Adrenal gland (tissue), 12 donors: ENCODE data around the gene TMEM26. TPM values are rescaled to one million over a fixed set of nuclear protein-coding genes. Genes with fewer than 3 reads are reported as not detected.

ENCODE experiments used
- DNase-seq, 7 donors: peaks; one replicate each; pipeline ENCODE4 v3.0.0-alpha.2; 2019 to 2020
- H3K27ac ChIP-seq, 5 donors: fragments of 200-600 bp; sonication (generic) in 4 of 5; 1 replicate in 3 of 5; 2 replicates in 2 of 5; pipeline versions ENCODE4 v1.5.1 to v1.8.0; 2016 to 2020; ENCODE audit warnings: mild to moderate bottlenecking in 1 of 5
- H3K27me3 ChIP-seq: fragments of 200-600 bp; 2 replicates; pipeline ENCODE4 v1.8.0; 2021
- H3K36me3 ChIP-seq, 2 donors: fragments of 200-600 bp; replicated peaks in 1 of 2; 1 replicate in 1 of 2; 2 replicates in 1 of 2; pipeline versions ENCODE4 v1.5.1 to v1.8.0; 2018 to 2022
- H3K4me1 ChIP-seq, 2 donors: fragments of 200-600 bp; replicated peaks in 1 of 2; 1 replicate in 1 of 2; 2 replicates in 1 of 2; pipeline versions ENCODE4 v1.5.1 to v1.8.0; 2018 to 2021
- H3K4me3 ChIP-seq, 4 donors: fragments of 200-600 bp; sonication (generic) in 3 of 4; one replicate each; pipeline ENCODE4 v1.5.1; 2016 to 2018
- H3K9me3 ChIP-seq, 3 donors: fragments of 200-600 bp; sonication (generic) in 1 of 3; replicated peaks in 1 of 3; 1 replicate in 2 of 3; 2 replicates in 1 of 3; pipeline versions ENCODE4 v1.5.1 to v1.8.0; 2016 to 2021
- POLR2A ChIP-seq, 2 donors: fragments of 450-650 bp; IDR thresholded peaks; one replicate each; pipeline ENCODE4 v1.6.1; 2017; ENCODE audit warnings: antibody characterized with exemption in 2 of 2, mild to moderate bottlenecking in 2 of 2, moderate library complexity in 1 of 2
- WGBS, 4 donors: extraction: QIAGEN DNeasy Blood & Tissue Kit in 2 of 4; methylation state at CpG; one replicate each; pipeline versions ENCODE4 v1.1.5 to v1.1.7; 2013 to 2017; 5-methylcytosine and 5-hydroxymethylcytosine counted together
- intact Hi-C, 2 donors: fragments of 100-400 bp; cut with DNase I; formaldehyde crosslinking; loops; one replicate each; pipeline versions ENCODE4 v1.14.1 to v1.15.0; 2022 to 2023
- polyA plus RNA-seq, 3 donors: library from polyadenylated mRNA; stranded (reverse); fragments of 200-250 nt in 2 of 3; fragments of 350-450 nt in 1 of 3; fragmentation: Illumina TruSeq in 1 of 3; extraction: RNeasy Lipid Tissue Mini Kit (QIAGEN cat#74804) in 1 of 3; gene quantifications; one replicate each; pipeline ENCODE4 v1.2.3, GENCODE V29; 2013 to 2014
- total RNA-seq, 9 donors: library from RNA; depleted of rRNA in 4 of 9; stranded (reverse); fragments of >200 nt in 4 of 9; fragments of 120-200 nt in 1 of 9; fragmentation: NEBNext Ultra II Directional in 1 of 9; extraction: Animal tissue kit (Norgen Biotek cat#: 25700) in 1 of 9; gene quantifications; one replicate each; pipeline versions ENCODE4 v1.1.0 to v1.2.4, GENCODE V29; 2013 to 2023
- TF ChIP-seq, protein P1 (sequence below), 6 experiments: fragments of 450-650 bp in 4 of 6; fragments of 200-600 bp in 2 of 6; sonication (generic) in 1 of 6; IDR thresholded peaks; 1 replicate in 5 of 6; 2 replicates in 1 of 6; pipeline versions ENCODE4 v1.5.1 to v1.8.0; 2016 to 2021; ENCODE audit warnings: antibody characterized with exemption in 6 of 6, mild to moderate bottlenecking in 2 of 6, moderate library complexity in 1 of 6
- donor health status: healthy with polysubstance abuse.
- donor health status: Bipolar disorder and iron deficiency.
- donor health status: DM: yes; HTN: yes; CAD: no.
- donor health status: DM: no; HTN: no; CAD: no.
- donor health status: DM: no; HTN: no; CAD: no.
- donor health status: DM: yes; HTN: yes; CAD: no.

Gene TMEM26
- total and polyA plus RNA-seq, 12 donors = 0.36 to 51.7 (median 1.9) TPM

DNA sequence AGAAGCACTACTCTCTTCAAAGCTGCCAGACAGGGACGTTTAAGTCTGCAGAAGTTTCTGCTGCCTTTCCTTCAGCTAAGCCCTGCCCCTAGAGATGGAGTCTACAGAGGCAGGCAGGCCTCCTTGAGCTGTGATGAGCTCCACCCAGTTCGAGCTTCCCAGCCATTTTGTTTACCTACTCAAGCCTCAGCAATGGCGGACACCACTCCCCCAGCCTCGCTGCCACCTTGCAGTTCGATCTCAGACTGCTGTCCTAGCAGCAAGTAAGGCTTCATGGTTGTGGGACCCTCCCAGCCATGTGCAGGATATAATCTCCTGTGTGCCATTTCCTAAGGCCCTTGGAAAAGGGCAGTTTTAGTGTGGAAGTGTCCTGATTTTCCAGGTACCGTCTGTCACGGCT is 74.3 kb downstream of the TMEM26 start:
- TF ChIP-seq, protein P1, sequence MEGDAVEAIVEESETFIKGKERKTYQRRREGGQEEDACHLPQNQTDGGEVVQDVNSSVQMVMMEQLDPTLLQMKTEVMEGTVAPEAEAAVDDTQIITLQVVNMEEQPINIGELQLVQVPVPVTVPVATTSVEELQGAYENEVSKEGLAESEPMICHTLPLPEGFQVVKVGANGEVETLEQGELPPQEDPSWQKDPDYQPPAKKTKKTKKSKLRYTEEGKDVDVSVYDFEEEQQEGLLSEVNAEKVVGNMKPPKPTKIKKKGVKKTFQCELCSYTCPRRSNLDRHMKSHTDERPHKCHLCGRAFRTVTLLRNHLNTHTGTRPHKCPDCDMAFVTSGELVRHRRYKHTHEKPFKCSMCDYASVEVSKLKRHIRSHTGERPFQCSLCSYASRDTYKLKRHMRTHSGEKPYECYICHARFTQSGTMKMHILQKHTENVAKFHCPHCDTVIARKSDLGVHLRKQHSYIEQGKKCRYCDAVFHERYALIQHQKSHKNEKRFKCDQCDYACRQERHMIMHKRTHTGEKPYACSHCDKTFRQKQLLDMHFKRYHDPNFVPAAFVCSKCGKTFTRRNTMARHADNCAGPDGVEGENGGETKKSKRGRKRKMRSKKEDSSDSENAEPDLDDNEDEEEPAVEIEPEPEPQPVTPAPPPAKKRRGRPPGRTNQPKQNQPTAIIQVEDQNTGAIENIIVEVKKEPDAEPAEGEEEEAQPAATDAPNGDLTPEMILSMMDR (IDR thresholded peaks at IDR 0.05) = no peak
- TF ChIP-seq POLR2A (IDR thresholded peaks at IDR 0.05) = no peak

DNA sequence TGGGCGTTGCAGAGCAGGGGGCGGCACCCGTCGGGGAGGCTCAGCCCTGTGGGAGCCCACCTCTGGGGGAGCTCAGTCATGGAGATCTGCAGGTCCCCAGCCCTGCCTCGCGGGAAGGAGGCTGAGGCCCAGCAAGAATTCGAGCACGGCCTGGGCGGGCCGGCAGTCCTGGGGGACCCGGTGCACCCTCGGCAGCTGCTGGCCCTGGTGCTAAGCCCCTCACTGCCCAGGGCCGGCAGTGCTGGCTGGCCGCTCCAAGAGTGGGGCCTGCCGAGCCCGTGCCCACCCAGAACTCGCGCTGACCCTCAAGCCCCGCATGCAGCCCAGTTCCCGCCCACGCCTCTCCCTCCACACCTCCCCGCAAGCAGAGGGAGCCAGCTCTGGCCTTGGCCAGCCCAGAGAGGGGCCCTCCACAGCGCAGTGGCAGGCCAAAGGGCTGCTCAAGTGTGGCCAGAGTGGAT is 76.2 kb downstream of the TMEM26 start:
- Histone ChIP-seq H3K9me3 (peaks cover 0 to 4% (median 0%) of the 10 kb centered on the region in 3 donors), H3K4me1 (no peaks in the 10 kb centered on the region), H3K27ac (no peak overlapping the region), H3K27me3 (no peaks in the 10 kb centered on the region), H3K36me3 (no peaks in the 10 kb centered on the region), H3K4me3 (no peak overlapping the region)
- intact Hi-C loops = no loop called here
- DNase-seq = no peak
- 96 to 99% (median 96%) methylated on average over 5 to 23 of the region's 23 CpGs; no CpG with 5 or more reads in 1 of the 4 donors for WGBS, 4 donors
- no peak for TF ChIP-seq POLR2A (IDR thresholded peaks at IDR 0.05)
- TF ChIP-seq, protein P1 (IDR thresholded peaks at IDR 0.05) = no peak

More for the DNA sequence above, 74.3 kb downstream of the TMEM26 start:
- Histone ChIP-seq H3K4me1 (no peaks in the 10 kb centered on the region), H3K27me3 (no peaks in the 10 kb centered on the region), H3K9me3 (peaks cover 0 to under 1% (median 0%) of the 10 kb centered on the region in 3 donors), H3K4me3 (no peak overlapping the region), H3K36me3 (no peaks in the 10 kb centered on the region), H3K27ac (no peak overlapping the region)
- 76 to 97% (median 83%) methylated on average over 3 to 7 of the region's 7 CpGs for WGBS, 4 donors
- intact Hi-C loops = no loop called here
- DNase-seq = no peak

DNA sequence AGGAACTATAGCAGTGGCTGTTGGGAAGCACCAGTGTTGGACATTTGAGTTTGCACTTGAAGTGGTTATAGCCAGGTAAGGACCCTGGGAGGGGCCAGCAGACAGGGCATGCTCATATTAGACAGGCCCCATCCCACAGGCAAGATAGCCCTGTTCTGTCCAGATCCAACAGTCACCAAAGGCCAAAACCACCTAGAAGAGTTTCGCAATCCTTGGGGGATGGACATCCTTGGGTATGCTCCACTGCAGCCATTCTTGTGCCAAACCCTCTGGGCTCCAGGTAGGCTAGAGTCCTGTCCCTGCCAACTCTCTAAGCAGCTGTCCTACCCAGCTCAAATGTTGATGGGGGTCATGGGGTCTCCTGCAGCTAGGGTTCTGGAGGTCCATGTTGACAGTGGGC is 76.8 kb downstream of the TMEM26 start:
- no peak overlapping the region for H3K4me3 ChIP-seq
- WGBS, 4 donors = 92 to 98% methylated on average over 1 of the region's 1 CpG; no CpG with 5 or more reads in 2 of the 4 donors

DNA sequence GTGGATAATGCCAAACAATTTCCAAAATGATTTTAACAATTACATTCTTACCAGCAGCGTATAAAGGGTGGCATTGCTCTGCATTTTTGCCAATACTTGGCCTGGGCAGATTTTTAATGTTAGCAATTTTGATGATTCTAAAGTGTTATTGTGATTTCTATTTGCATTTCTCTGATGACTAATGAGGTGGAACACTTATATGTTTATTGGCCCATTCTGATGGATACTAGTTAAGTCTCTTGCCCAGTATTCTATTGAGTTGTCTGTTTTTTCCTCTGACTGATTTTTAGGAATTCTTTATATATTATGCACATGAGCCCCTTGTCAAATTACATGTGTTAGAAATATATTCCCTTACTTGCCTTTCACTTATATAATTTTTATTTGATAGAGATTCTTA is 86.8 kb downstream of the TMEM26 start:
- WGBS, 4 donors = 91 to 100% (median 97%) methylated on average over 1 of the region's 1 CpG
- Histone ChIP-seq H3K27me3 (no peaks in the 10 kb centered on the region), H3K36me3 (no peaks in the 10 kb centered on the region), H3K4me3 (no peak overlapping the region), H3K27ac (no peak overlapping the region), H3K4me1 (no peaks in the 10 kb centered on the region), H3K9me3 (no peaks in the 10 kb centered on the region)
- TF ChIP-seq POLR2A (IDR thresholded peaks at IDR 0.05) = no peak
- TF ChIP-seq, protein P1 (IDR thresholded peaks at IDR 0.05) = no peak
- no peak for DNase-seq
- intact Hi-C loops = no loop called here

More for the DNA sequence above, 76.8 kb downstream of the TMEM26 start:
- TF ChIP-seq POLR2A (IDR thresholded peaks at IDR 0.05) = no peak
- TF ChIP-seq, protein P1 (IDR thresholded peaks at IDR 0.05) = no peak
- Histone ChIP-seq H3K27ac (no peak overlapping the region), H3K36me3 (no peaks in the 10 kb centered on the region), H3K27me3 (no peaks in the 10 kb centered on the region), H3K4me1 (no peaks in the 10 kb centered on the region), H3K9me3 (peaks cover 0 to 4% (median 0%) of the 10 kb centered on the region in 3 donors)
- DNase-seq = no peak
- intact Hi-C loops = no loop called here
